HEK293 (cell line): ENCODE results near the gene ZNF521.
A peak's percentile ranks its signal among the peaks of the same experiment; 100 is the strongest.

Source experiments
- CTCF ChIA-PET: fragments of 350-600 bp; formaldehyde crosslinking; extraction: SDS; loops from one replicate; lab custom pipeline; 2021; ENCODE audit warnings: antibody characterized with exemption; lab: Yijun Ruan, JAX
- POLR2A ChIA-PET: fragments of 300-600 bp; formaldehyde crosslinking; extraction: SDS; loops from one replicate; lab custom pipeline; 2020; ENCODE audit warnings: antibody characterized with exemption, inconsistent platforms; lab: Yijun Ruan, JAX
- H3K27ac ChIP-seq: fragments of 200-500 bp; sonication (Bioruptor generic); 2 replicates; pipeline ENCODE4 v1.5.1; 2014; ENCODE audit warnings: low read depth, low read length, control low read depth, inconsistent platforms; ENCODE audit errors: extremely low read depth
- H3K36me3 ChIP-seq, 2 experiments: fragments of 200-500 bp in 1 of 2; sonication (Bioruptor generic) in 1 of 2; 1 replicate in 1 of 2; 2 replicates in 1 of 2; pipeline ENCODE4 v1.5.1; 2014 to 2017; ENCODE audit warnings: inconsistent platforms in 2 of 2, low read length in 2 of 2; ENCODE audit not compliant: control insufficient read depth in 2 of 2, insufficient read depth in 1 of 2
- H3K4me1 ChIP-seq: fragments of 200-500 bp; sonication (Bioruptor generic); 2 replicates; pipeline ENCODE4 v1.5.1; 2014; ENCODE audit warnings: mild to moderate bottlenecking, low read length, inconsistent platforms; ENCODE audit not compliant: control insufficient read depth, insufficient read depth
- H3K4me3 ChIP-seq: 2 replicates; pipeline ENCODE4 v1.5.1; 2011; ENCODE audit warnings: low read depth, mild to moderate bottlenecking, control low read depth, low read length, moderate library complexity
- H3K9me3 ChIP-seq: fragments of 200-500 bp; sonication (Bioruptor generic); 2 replicates; pipeline ENCODE4 v1.5.1; 2014; ENCODE audit warnings: low read depth, low read length, inconsistent platforms; ENCODE audit not compliant: control insufficient read depth, insufficient read depth
- KLF10 ChIP-seq: fragments of 450-650 bp; IDR thresholded peaks from 2 replicates; pipeline ENCODE4 v1.5.1; 2018; ENCODE audit warnings: missing biosample characterization, mild to moderate bottlenecking, missing genetic modification characterization
- KLF16 ChIP-seq: fragments of 450-650 bp; formaldehyde crosslinking; IDR thresholded peaks from 2 replicates; pipeline ENCODE4 v1.5.1; 2017; ENCODE audit warnings: missing biosample characterization, missing genetic modification characterization
- KLF8 ChIP-seq: fragments of 450-650 bp; formaldehyde crosslinking; IDR thresholded peaks from 2 replicates; pipeline ENCODE4 v1.5.1; 2016; ENCODE audit warnings: missing biosample characterization, missing genetic modification characterization
- SCRT2 ChIP-seq: fragments of 450-650 bp; formaldehyde crosslinking; IDR thresholded peaks from 2 replicates; pipeline ENCODE4 v1.5.1; 2016; ENCODE audit warnings: missing biosample characterization, missing genetic modification characterization
- SP3 ChIP-seq: fragments of 450-650 bp; formaldehyde crosslinking; IDR thresholded peaks from 2 replicates; pipeline ENCODE4 v1.5.1; 2016; ENCODE audit warnings: missing biosample characterization, missing genetic modification characterization
- YY2 ChIP-seq: fragments of 450-650 bp; formaldehyde crosslinking; IDR thresholded peaks from 2 replicates; pipeline ENCODE4 v1.5.1; 2016; ENCODE audit warnings: missing biosample characterization, missing genetic modification characterization
- ZNF292 ChIP-seq: fragments of 450-650 bp; formaldehyde crosslinking; IDR thresholded peaks from 2 replicates; pipeline ENCODE4 v1.5.1; 2016; ENCODE audit warnings: low read depth, missing biosample characterization, missing genetic modification characterization, borderline replicate concordance
- ZNF350 ChIP-seq: fragments of 450-650 bp; formaldehyde crosslinking; IDR thresholded peaks from 2 replicates; pipeline ENCODE4 v1.5.0; 2017; ENCODE audit warnings: missing biosample characterization, mild to moderate bottlenecking, missing genetic modification characterization
- ZNF558 ChIP-seq: fragments of 450-650 bp; formaldehyde crosslinking; IDR thresholded peaks from 2 replicates; pipeline ENCODE4 v1.5.1; 2016; ENCODE audit warnings: missing biosample characterization, missing genetic modification characterization
- ZNF660 ChIP-seq: fragments of 450-650 bp; IDR thresholded peaks from 2 replicates; pipeline ENCODE4 v1.5.1; 2018; ENCODE audit warnings: missing biosample characterization, mild to moderate bottlenecking, missing genetic modification characterization
- ZNF843 ChIP-seq: fragments of 450-650 bp; formaldehyde crosslinking; IDR thresholded peaks from 2 replicates; pipeline ENCODE4 v1.5.1; 2016; ENCODE audit warnings: missing biosample characterization, missing genetic modification characterization
- ZSCAN30 ChIP-seq: fragments of 450-650 bp; IDR thresholded peaks from 2 replicates; pipeline ENCODE4 v1.5.1; 2018; ENCODE audit warnings: missing biosample characterization, mild to moderate bottlenecking, missing genetic modification characterization, moderate library complexity
- TF ChIP-seq, protein P1 (sequence below): fragments of 450-650 bp; formaldehyde crosslinking; IDR thresholded peaks from 2 replicates; pipeline ENCODE4 v1.5.1; 2016; ENCODE audit warnings: missing biosample characterization, missing genetic modification characterization
- TF ChIP-seq, protein P2 (sequence below): fragments of 450-650 bp; formaldehyde crosslinking; IDR thresholded peaks from 2 replicates; pipeline ENCODE4 v1.5.1; 2016; ENCODE audit warnings: missing biosample characterization, missing genetic modification characterization
- TF ChIP-seq, protein P3 (sequence below): fragments of 450-650 bp; formaldehyde crosslinking; IDR thresholded peaks from 2 replicates; pipeline ENCODE4 v1.5.1; 2016; ENCODE audit warnings: missing biosample characterization, missing genetic modification characterization, low read depth

ZNF521 gene

DNA sequence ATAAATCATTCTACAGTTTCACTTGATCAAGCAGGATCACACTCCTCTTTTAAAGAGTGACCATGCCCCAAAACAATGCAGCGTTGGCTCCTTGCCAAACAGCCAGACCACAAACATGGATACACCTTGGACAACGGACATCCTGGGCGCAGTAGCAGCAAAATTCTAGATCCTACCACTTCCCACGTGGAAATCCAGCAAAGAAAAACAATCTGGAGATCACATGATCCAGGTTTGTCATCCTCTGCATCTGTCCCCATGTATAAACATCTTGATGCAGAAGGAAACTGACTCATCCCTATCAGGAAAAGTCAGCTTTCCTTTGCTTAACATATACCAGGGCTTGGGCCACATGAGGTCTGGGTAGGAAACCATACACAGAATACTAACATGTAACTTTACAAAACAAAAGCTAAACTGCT is 53.1 kb downstream of the ZNF521 start (continued):
- no peak for TF ChIP-seq ZNF843 (tag by site-specific recombination)
- no peak for TF ChIP-seq ZNF558 (tag by site-specific recombination)
- TF ChIP-seq ZSCAN30, result no peak
- TF ChIP-seq YY2 (tag by site-specific recombination), result 0 out of 2 replicates have a peak, but pooled peaks have one; percentile 16
- TF ChIP-seq, protein P1, sequence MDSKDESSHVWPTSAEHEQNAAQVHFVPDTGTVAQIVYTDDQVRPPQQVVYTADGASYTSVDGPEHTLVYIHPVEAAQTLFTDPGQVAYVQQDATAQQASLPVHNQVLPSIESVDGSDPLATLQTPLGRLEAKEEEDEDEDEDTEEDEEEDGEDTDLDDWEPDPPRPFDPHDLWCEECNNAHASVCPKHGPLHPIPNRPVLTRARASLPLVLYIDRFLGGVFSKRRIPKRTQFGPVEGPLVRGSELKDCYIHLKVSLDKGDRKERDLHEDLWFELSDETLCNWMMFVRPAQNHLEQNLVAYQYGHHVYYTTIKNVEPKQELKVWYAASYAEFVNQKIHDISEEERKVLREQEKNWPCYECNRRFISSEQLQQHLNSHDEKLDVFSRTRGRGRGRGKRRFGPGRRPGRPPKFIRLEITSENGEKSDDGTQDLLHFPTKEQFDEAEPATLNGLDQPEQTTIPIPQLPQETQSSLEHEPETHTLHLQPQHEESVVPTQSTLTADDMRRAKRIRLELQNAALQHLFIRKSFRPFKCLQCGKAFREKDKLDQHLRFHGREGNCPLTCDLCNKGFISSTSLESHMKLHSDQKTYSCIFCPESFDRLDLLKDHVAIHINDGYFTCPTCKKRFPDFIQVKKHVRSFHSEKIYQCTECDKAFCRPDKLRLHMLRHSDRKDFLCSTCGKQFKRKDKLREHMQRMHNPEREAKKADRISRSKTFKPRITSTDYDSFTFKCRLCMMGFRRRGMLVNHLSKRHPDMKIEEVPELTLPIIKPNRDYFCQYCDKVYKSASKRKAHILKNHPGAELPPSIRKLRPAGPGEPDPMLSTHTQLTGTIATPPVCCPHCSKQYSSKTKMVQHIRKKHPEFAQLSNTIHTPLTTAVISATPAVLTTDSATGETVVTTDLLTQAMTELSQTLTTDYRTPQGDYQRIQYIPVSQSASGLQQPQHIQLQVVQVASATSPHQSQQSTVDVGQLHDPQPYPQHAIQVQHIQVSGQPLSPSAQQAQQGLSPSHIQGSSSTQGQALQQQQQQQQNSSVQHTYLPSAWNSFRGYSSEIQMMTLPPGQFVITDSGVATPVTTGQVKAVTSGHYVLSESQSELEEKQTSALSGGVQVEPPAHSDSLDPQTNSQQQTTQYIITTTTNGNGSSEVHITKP (tag by site-specific recombination), result 0 out of 2 replicates have a peak, but pooled peaks have one; percentile 22

DNA sequence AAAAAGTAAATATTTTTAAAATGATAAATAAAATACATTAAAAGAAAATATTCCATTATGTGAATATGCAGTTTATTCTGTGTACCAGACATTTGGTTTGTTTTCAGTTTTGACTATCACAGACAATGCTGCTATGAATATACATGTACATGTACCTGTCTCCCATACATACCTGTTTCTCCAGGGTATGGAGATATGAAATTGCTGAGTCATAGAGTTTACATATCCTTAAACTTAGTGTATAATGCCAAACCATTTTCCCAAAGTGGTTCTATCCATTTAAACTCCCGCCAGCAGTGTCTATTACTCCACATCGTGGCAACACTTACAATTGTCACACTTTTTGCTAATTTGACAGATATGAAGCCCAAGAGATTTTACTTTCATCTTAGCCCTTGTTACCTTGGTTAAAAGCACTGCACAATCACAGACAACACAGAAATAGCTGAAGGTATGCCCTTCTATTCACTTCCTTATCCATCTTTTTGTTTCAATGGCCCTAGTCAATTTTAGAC is 56.3 kb downstream of the ZNF521 start:
- Histone ChIP-seq H3K36me3 (no peaks in the 10 kb centered on the region), H3K4me1 (no peaks in the 10 kb centered on the region), H3K4me3 (no peak overlapping the region), H3K9me3 (no peaks in the 10 kb centered on the region), H3K27ac (no peak overlapping the region)
- ChIA-PET CTCF (no interaction called here), POLR2A (no interaction called here)
- TF ChIP-seq, protein P2, sequence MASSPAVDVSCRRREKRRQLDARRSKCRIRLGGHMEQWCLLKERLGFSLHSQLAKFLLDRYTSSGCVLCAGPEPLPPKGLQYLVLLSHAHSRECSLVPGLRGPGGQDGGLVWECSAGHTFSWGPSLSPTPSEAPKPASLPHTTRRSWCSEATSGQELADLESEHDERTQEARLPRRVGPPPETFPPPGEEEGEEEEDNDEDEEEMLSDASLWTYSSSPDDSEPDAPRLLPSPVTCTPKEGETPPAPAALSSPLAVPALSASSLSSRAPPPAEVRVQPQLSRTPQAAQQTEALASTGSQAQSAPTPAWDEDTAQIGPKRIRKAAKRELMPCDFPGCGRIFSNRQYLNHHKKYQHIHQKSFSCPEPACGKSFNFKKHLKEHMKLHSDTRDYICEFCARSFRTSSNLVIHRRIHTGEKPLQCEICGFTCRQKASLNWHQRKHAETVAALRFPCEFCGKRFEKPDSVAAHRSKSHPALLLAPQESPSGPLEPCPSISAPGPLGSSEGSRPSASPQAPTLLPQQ (tag by site-specific recombination), result no peak
- TF ChIP-seq SP3 (tag by site-specific recombination) (no peak), KLF8 (tag by site-specific recombination) (no peak), KLF16 (tag by site-specific recombination) (no peak), ZNF350 (tag by site-specific recombination) (no peak), SCRT2 (tag by site-specific recombination) (no peak), ZNF660 (no peak), KLF10 (tag by site-specific recombination) (no peak)
- TF ChIP-seq, protein P3, sequence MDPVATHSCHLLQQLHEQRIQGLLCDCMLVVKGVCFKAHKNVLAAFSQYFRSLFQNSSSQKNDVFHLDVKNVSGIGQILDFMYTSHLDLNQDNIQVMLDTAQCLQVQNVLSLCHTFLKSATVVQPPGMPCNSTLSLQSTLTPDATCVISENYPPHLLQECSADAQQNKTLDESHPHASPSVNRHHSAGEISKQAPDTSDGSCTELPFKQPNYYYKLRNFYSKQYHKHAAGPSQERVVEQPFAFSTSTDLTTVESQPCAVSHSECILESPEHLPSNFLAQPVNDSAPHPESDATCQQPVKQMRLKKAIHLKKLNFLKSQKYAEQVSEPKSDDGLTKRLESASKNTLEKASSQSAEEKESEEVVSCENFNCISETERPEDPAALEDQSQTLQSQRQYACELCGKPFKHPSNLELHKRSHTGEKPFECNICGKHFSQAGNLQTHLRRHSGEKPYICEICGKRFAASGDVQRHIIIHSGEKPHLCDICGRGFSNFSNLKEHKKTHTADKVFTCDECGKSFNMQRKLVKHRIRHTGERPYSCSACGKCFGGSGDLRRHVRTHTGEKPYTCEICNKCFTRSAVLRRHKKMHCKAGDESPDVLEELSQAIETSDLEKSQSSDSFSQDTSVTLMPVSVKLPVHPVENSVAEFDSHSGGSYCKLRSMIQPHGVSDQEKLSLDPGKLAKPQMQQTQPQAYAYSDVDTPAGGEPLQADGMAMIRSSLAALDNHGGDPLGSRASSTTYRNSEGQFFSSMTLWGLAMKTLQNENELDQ (tag by site-specific recombination), result no peak

DNA sequence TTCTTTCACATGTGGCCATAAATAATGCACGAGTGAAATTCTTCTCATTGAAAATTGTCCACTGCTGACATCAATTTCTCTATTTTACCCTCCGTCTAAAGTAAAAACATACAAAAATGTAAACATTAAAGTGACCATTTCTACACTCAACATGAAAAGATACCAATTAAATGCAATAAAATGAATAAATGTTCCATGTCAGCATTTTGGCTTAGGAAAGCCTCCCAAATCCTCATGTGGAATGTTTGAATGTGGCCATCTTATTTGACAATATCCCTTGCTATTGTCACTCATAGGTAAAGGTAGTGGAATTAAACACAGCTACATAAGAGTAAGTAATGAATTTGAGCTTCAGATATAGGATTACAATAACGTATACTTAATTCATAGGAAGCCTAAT is 60.8 kb downstream of the ZNF521 start:
- H3K9me3 ChIP-seq, result no peaks in the 10 kb centered on the region
- no peak overlapping the region for H3K4me3 ChIP-seq
- ChIA-PET CTCF (interaction anchor here (0.6 kb wide), 1 partner anchor 11 kb away, joined by 3 read pairs; no protein-coding TSS in a partner anchor), POLR2A (no interaction called here)
- no peak overlapping the region for H3K27ac ChIP-seq
- no peaks in the 10 kb centered on the region for H3K36me3 ChIP-seq
- peaks cover 17% of the 10 kb centered on the region for H3K4me1 ChIP-seq
- no peak for TF ChIP-seq ZNF292 (tag by site-specific recombination)
- TF ChIP-seq, protein P1 (tag by site-specific recombination), result no peak
